Astrocyte (in vitro differentiated cells and primary cell): ENCODE data around the gene FMNL1.

Source experiments
- EZH2 ChIP-seq: IDR thresholded peaks from 2 replicates; pipeline ENCODE4 v1.6.1; 2012; ENCODE audit warnings: mild to moderate bottlenecking, low read length, inconsistent platforms; ENCODE audit not compliant: insufficient read depth
- TF ChIP-seq, protein P1 (sequence below): IDR thresholded peaks from 2 replicates; pipeline ENCODE4 v1.5.1; 2011; ENCODE audit warnings: low read depth, mild to moderate bottlenecking, inconsistent platforms, low read length, moderate library complexity; ENCODE audit not compliant: insufficient read depth

DNA sequence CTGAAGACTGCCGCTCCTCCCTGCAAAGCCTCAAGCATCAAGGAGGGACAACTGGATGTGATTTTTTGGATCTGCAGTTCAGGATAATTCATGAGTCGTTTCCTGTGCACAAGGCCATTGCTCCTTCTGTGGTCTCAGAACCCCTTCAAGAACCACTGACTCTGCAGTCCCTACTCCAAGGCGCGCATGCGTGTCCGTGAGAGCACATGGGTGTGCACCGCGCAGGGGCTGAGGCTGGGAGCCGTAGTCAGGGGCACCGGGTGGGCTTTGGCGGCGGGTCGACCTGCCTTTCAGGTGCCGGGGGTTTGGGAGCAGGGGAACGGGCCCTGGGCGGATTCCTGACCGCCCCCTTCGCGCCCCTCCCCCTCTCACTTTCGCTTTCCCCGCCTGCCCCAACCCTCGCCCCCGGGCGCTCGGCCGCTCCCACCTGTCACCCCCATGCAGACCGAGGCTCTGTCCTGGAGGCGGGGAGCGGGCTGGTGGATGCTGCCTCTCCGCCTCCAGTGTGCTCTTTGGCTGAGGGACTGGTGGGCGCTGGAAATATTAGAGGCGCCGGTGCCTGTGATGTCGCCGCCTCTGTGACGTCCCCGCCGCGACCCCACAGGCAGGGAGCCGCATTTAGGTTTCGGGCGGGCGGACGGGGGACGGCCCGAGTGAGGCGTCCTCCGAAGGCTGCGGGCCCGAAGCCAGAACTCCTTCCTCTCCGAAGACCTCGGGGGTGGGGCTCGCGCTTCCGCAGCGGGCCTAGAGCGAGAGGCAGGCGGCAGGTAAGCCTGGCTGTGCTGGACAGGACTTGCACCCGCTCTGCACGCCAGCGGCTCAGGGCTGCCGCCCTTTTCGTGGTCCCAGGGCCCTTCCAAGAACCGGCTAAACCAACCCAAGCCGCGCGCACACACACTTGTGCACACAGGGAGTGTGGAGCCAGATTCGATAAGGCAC, 40.2 kb downstream of the FMNL1 start, which contains the start of gene SPATA32:
- TF ChIP-seq, protein P1, sequence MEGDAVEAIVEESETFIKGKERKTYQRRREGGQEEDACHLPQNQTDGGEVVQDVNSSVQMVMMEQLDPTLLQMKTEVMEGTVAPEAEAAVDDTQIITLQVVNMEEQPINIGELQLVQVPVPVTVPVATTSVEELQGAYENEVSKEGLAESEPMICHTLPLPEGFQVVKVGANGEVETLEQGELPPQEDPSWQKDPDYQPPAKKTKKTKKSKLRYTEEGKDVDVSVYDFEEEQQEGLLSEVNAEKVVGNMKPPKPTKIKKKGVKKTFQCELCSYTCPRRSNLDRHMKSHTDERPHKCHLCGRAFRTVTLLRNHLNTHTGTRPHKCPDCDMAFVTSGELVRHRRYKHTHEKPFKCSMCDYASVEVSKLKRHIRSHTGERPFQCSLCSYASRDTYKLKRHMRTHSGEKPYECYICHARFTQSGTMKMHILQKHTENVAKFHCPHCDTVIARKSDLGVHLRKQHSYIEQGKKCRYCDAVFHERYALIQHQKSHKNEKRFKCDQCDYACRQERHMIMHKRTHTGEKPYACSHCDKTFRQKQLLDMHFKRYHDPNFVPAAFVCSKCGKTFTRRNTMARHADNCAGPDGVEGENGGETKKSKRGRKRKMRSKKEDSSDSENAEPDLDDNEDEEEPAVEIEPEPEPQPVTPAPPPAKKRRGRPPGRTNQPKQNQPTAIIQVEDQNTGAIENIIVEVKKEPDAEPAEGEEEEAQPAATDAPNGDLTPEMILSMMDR: no peak
- TF ChIP-seq EZH2: no peak
